Astrocyte (in vitro differentiated cells and primary cell): ENCODE results near the gene ITFG1.

Experiments
- CTCF ChIP-seq: IDR thresholded peaks from 2 replicates; pipeline ENCODE4 v1.5.1; 2011; ENCODE audit warnings: low read depth, mild to moderate bottlenecking, inconsistent platforms, low read length, moderate library complexity; ENCODE audit not compliant: insufficient read depth
- EZH2 ChIP-seq: IDR thresholded peaks from 2 replicates; pipeline ENCODE4 v1.6.1; 2012; ENCODE audit warnings: mild to moderate bottlenecking, low read length, inconsistent platforms; ENCODE audit not compliant: insufficient read depth

- TF ChIP-seq CTCF (no peak), EZH2 (no peak)
These were observed 74.6 kb downstream of the ITFG1 start for GRCh38 chr16:47386201-47386718.
